ENCODE measurements around the gene SMPD4. TPM values are rescaled to one million over a fixed set of nuclear protein-coding genes. Genes with fewer than 3 reads are reported as not detected.
"Not testable (repeated sequence)": the region's sequence is repeated elsewhere in the genome, so short reads cannot be mapped to it uniquely, and the experiment has no call there.

Gene SMPD4
- polyA plus RNA-seq, 3 donors, result 10.5 to 34.6 (median 14.2) TPM

DNA sequence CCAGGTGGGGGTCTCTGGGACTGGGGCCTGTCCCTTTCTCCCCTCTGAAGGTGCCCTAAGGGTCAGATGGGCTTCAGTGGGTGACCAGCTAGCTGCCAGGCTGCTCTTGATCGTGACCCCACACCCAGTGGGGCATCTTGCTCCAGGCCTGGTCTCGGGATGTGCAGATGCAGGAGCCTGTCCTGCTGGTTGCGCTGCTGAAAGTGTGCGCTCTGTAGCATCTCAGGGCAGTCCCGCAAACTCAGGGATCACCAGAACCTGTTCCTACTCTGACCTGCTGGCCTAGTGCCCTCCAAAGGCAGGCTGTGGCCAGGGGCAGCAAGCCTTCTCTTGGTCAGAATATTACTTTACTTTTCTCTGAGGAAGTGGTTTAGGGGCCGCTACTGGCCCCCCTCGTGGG, 40.9 kb downstream of the SMPD4 start:
- intact Hi-C loops (cut with micrococcal nuclease); H3K4me3 Mint-ChIP-seq; H3K36me3 ChIP-seq (replicated peaks in 1 of 2; ENCODE audit: control insufficient read depth in 1 of 2, insufficient read depth in 2 of 2, low read length in 2 of 2); H3K9me3 ChIP-seq (replicated peaks in 1 of 2; ENCODE audit: control insufficient read depth in 1 of 2, insufficient read depth in 1 of 2, low read length in 2 of 2); DNase-seq; H3K36me3 Mint-ChIP-seq; H3K27ac ChIP-seq (ENCODE audit: low read depth in 1 of 2, low read length in 2 of 2); H3K4me3 ChIP-seq (replicated peaks in 1 of 3; ENCODE audit: low read depth in 2 of 3, low read length in 3 of 3); H3K79me2 ChIP-seq (ENCODE audit: insufficient read depth, low read length); H3K4me2 ChIP-seq (replicated peaks; ENCODE audit: extremely low read depth, low read length, poor library complexity, severe bottlenecking); H3K4me1 ChIP-seq (ENCODE audit: control insufficient read depth in 1 of 2, insufficient read depth in 2 of 2, low read length in 2 of 2); H3K27ac Mint-ChIP-seq; H3K9ac ChIP-seq (ENCODE audit: insufficient read depth, low read length, poor library complexity, severe bottlenecking); H4K20me1 ChIP-seq (ENCODE audit: insufficient read depth, low read length); H2AFZ ChIP-seq (ENCODE audit: insufficient read depth, low read depth, low read length, poor library complexity, severe bottlenecking): not testable (repeated sequence)
- Mint-ChIP-seq H3K4me1 (peaks cover 12% of the 10 kb centered on the region), H3K27me3 (ENCODE audit: low read depth in 3 of 3) (peaks cover 22 to 34% (median 29%) of the 10 kb centered on the region in 3 donors), H3K9me3 (peaks cover 0 to 10% (median 3%) of the 10 kb centered on the region in 7 donors)
- peaks cover 9 to 21% of the 10 kb centered on the region in 2 donors for H3K27me3 ChIP-seq (ENCODE audit: control insufficient read depth in 2 of 2, insufficient read depth in 2 of 2, low read length in 2 of 2)
- WGBS (ENCODE audit: insufficient coverage), result 40% methylated on average over 1 of the region's 7 CpGs

DNA sequence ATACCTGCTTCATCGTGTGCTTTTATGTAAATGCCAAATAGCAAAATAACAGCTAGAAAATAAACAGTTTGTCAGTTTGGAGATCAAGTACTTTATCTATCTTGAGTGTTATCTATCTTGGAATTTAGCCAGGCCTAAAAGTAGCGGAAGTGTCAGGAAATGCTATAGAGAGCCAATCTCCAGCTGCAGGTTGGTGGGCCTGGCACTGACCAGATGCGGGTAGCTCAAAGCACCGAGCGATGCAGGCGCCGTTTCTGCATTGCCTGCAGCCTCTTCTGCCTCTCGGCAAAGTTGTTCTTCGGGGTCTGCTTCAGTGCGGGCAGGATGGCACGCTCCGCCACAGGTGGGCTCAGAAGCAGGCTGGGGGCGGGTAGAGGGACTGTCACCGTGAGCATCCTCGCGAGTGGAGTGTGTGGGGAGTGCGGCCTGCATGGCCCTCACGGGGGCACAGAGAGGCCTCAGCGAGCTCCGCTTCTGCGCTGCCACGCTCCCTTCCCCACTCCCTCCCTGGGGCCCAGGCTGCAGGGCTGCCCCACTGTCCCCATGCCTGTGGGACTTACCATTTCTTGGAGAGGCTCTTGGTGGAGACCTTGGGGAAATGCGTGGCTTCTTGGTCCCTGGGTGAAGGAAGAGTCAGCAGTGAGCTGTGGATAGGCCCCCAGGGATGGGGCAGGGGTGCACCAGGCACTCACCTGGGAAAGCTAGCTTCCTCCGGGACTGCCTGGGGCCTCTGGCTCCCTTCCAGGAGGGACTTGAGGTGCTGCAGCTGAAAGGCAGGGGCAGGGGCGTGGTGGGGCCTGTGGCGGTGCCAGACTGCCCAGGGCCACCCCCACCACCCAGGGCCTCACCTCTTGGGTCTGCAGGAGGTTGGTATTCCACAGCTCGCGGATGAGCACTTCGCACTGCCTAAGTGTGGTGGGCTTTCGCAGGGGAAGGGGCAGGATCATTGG, 41.8 kb downstream of the SMPD4 start:
- H3K36me3 Mint-ChIP-seq; H3K27ac Mint-ChIP-seq; H3K4me1 Mint-ChIP-seq; H3K9ac ChIP-seq (ENCODE audit: insufficient read depth, low read length, poor library complexity, severe bottlenecking); intact Hi-C loops (cut with micrococcal nuclease); H3K9me3 Mint-ChIP-seq; H3K79me2 ChIP-seq (ENCODE audit: insufficient read depth, low read length); H2AFZ ChIP-seq (ENCODE audit: insufficient read depth, low read depth, low read length, poor library complexity, severe bottlenecking); H3K4me3 Mint-ChIP-seq; DNase-seq; H4K20me1 ChIP-seq (ENCODE audit: insufficient read depth, low read length); H3K4me3 ChIP-seq (replicated peaks in 1 of 3; ENCODE audit: low read depth in 2 of 3, low read length in 3 of 3); H3K4me1 ChIP-seq (ENCODE audit: control insufficient read depth in 1 of 2, insufficient read depth in 2 of 2, low read length in 2 of 2); H3K36me3 ChIP-seq (replicated peaks in 1 of 2; ENCODE audit: control insufficient read depth in 1 of 2, insufficient read depth in 2 of 2, low read length in 2 of 2); H3K4me2 ChIP-seq (replicated peaks; ENCODE audit: extremely low read depth, low read length, poor library complexity, severe bottlenecking); H3K27ac ChIP-seq (ENCODE audit: low read depth in 1 of 2, low read length in 2 of 2); H3K9me3 ChIP-seq (replicated peaks in 1 of 2; ENCODE audit: control insufficient read depth in 1 of 2, insufficient read depth in 1 of 2, low read length in 2 of 2): not testable (repeated sequence)
- H3K27me3 ChIP-seq (ENCODE audit: control insufficient read depth in 2 of 2, insufficient read depth in 2 of 2, low read length in 2 of 2), result peaks cover 5 to 15% of the 10 kb centered on the region in 2 donors
- H3K27me3 Mint-ChIP-seq (ENCODE audit: low read depth in 3 of 3), result peaks cover 17 to 27% (median 24%) of the 10 kb centered on the region in 3 donors
- WGBS (ENCODE audit: insufficient coverage), result 89% methylated on average over 16 of the region's 30 CpGs

DNA sequence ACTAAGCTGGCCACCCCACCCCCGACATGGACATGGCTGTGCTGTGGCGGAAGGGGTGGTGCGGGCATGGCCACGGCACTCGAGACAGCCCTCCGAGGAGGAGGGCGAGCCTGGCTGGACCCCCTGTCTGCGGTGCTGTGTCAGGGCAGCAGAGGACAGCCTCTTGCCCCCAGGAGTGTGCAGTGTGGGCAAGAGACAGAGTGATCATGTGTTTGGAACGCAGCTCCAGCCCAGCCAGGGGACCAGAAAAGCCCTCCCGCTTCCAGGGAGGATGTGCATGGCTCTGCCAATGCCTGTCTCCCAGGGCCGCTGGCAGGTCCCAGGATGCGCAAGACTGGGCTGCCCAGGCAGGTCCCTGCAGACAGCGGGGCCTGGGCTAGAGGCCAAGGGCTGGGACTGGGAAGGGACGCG, 42.6 kb downstream of the SMPD4 start:
- H3K9me3 ChIP-seq (replicated peaks in 1 of 2; ENCODE audit: control insufficient read depth in 1 of 2, insufficient read depth in 1 of 2, low read length in 2 of 2); H3K4me3 ChIP-seq (replicated peaks in 1 of 3; ENCODE audit: low read depth in 2 of 3, low read length in 3 of 3); H3K27ac ChIP-seq (ENCODE audit: low read depth in 1 of 2, low read length in 2 of 2); H3K36me3 Mint-ChIP-seq; H2AFZ ChIP-seq (ENCODE audit: insufficient read depth, low read depth, low read length, poor library complexity, severe bottlenecking); H4K20me1 ChIP-seq (ENCODE audit: insufficient read depth, low read length); H3K36me3 ChIP-seq (replicated peaks in 1 of 2; ENCODE audit: control insufficient read depth in 1 of 2, insufficient read depth in 2 of 2, low read length in 2 of 2); H3K4me3 Mint-ChIP-seq; H3K27me3 ChIP-seq (ENCODE audit: control insufficient read depth in 2 of 2, insufficient read depth in 2 of 2, low read length in 2 of 2); H3K27ac Mint-ChIP-seq; intact Hi-C loops (cut with micrococcal nuclease); H3K9me3 Mint-ChIP-seq; H3K4me1 Mint-ChIP-seq; DNase-seq; H3K79me2 ChIP-seq (ENCODE audit: insufficient read depth, low read length); H3K4me2 ChIP-seq (replicated peaks; ENCODE audit: extremely low read depth, low read length, poor library complexity, severe bottlenecking); H3K9ac ChIP-seq (ENCODE audit: insufficient read depth, low read length, poor library complexity, severe bottlenecking); H3K4me1 ChIP-seq (ENCODE audit: control insufficient read depth in 1 of 2, insufficient read depth in 2 of 2, low read length in 2 of 2): not testable (repeated sequence)
- 93% methylated on average over 11 of the region's 15 CpGs for WGBS (ENCODE audit: insufficient coverage)
- peaks cover 14 to 19% (median 17%) of the 10 kb centered on the region in 3 donors for H3K27me3 Mint-ChIP-seq (ENCODE audit: low read depth in 3 of 3)

DNA sequence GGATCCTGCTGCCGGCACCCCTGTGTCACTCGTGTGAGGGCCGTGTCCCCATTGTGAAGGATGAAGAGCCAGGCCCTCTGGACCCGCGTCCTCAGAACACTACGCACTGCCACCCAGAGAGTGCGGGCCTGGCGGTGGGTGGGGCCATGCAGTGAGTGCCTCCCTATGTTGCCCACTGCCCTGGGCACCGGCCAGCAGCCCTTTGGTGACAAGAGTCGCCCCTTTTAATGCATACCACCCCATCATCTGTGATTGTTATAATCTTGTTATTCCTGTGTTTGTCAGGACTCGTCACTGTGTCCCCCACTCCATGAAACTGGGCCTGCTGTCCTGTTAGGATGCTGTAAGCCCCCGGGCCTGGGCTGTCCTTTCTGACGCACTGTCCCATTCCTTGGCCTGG, 43.1 kb downstream of the SMPD4 start:
- 80% methylated on average over 1 of the region's 13 CpGs for WGBS (ENCODE audit: insufficient coverage)
- H4K20me1 ChIP-seq (ENCODE audit: insufficient read depth, low read length); H3K36me3 Mint-ChIP-seq; H3K4me2 ChIP-seq (replicated peaks; ENCODE audit: extremely low read depth, low read length, poor library complexity, severe bottlenecking); DNase-seq; H3K79me2 ChIP-seq (ENCODE audit: insufficient read depth, low read length); intact Hi-C loops (cut with micrococcal nuclease); H3K4me1 Mint-ChIP-seq; H3K9ac ChIP-seq (ENCODE audit: insufficient read depth, low read length, poor library complexity, severe bottlenecking); H3K9me3 Mint-ChIP-seq; H3K4me3 ChIP-seq (replicated peaks in 1 of 3; ENCODE audit: low read depth in 2 of 3, low read length in 3 of 3); H3K4me3 Mint-ChIP-seq; H2AFZ ChIP-seq (ENCODE audit: insufficient read depth, low read depth, low read length, poor library complexity, severe bottlenecking); H3K27ac Mint-ChIP-seq; H3K4me1 ChIP-seq (ENCODE audit: control insufficient read depth in 1 of 2, insufficient read depth in 2 of 2, low read length in 2 of 2); H3K36me3 ChIP-seq (replicated peaks in 1 of 2; ENCODE audit: control insufficient read depth in 1 of 2, insufficient read depth in 2 of 2, low read length in 2 of 2); H3K9me3 ChIP-seq (replicated peaks in 1 of 2; ENCODE audit: control insufficient read depth in 1 of 2, insufficient read depth in 1 of 2, low read length in 2 of 2); H3K27me3 ChIP-seq (ENCODE audit: control insufficient read depth in 2 of 2, insufficient read depth in 2 of 2, low read length in 2 of 2); H3K27ac ChIP-seq (ENCODE audit: low read depth in 1 of 2, low read length in 2 of 2): not testable (repeated sequence)
- peaks cover 9 to 16% (median 15%) of the 10 kb centered on the region in 3 donors for H3K27me3 Mint-ChIP-seq (ENCODE audit: low read depth in 3 of 3)

Data from CD14-positive monocyte (primary cell).